HL-60 (cell line): ENCODE data around the gene NRXN3.

Source experiments
- DNase-seq, 2 experiments: peaks; one replicate each; pipeline ENCODE4 v3.0.0-alpha.2; 2010 to 2020; ENCODE audit warnings: low read depth in 1 of 2, low spot score in 1 of 2
- H3K27ac ChIP-seq: fragments of 250-450 bp; sonication (Bioruptor Pico); replicated peaks from 2 replicates; pipeline ENCODE4 v1.5.1; 2020; ENCODE audit warnings: mild to moderate bottlenecking, moderate library complexity
- H3K27me3 ChIP-seq: fragments of 250-450 bp; sonication (Bioruptor Pico); 2 replicates; pipeline ENCODE4 v1.5.1; 2021; ENCODE audit warnings: mild to moderate bottlenecking, moderate library complexity; ENCODE audit not compliant: insufficient read depth, poor library complexity, severe bottlenecking
- H3K4me3 ChIP-seq: replicated peaks from 2 replicates; pipeline ENCODE4 v1.5.1; 2011; ENCODE audit warnings: mild to moderate bottlenecking, control low read depth, low read length; ENCODE audit not compliant: insufficient read depth
- CTCF ChIP-seq: IDR thresholded peaks from one replicate; pipeline ENCODE4 v1.5.1; 2011; ENCODE audit warnings: low read length, control low read depth, inconsistent platforms; ENCODE audit not compliant: insufficient read depth
- GABPA ChIP-seq: IDR thresholded peaks from 2 replicates; pipeline ENCODE4 v1.6.1; 2012; ENCODE audit warnings: low read depth
- POLR2AphosphoS5 ChIP-seq: IDR thresholded peaks from 2 replicates; pipeline ENCODE4 v1.6.1; 2012; ENCODE audit warnings: low read depth
- REST ChIP-seq: IDR thresholded peaks from 2 replicates; pipeline ENCODE4 v1.6.1; 2012; ENCODE audit warnings: low read depth; ENCODE audit not compliant: insufficient replicate concordance
- SPI1 ChIP-seq: IDR thresholded peaks from 2 replicates; pipeline ENCODE4 v1.6.1; 2012; ENCODE audit warnings: low read depth, mild to moderate bottlenecking, borderline replicate concordance

NRXN3 gene

DNA sequence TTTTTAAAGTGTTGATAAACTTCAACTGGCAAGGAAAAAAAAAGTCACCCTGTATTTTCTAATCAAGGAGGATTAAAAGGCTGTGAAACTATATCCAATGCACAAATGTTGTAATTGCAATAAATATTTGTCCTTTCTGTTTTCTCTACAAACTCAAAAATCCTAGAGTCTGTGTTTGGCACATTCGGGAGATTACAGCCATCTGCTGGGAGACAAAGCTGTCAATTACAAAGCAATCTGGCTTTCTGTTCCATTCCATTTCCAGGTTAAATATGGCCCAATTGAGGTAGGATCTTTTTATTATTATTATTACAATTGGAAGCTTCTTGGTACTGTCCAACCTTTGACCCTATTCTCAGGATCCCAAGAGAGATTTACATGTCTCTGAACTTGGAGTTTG lies 1745.2 kb downstream of the NRXN3 start:
- Histone ChIP-seq H3K27me3 (no peaks in the 10 kb centered on the region), H3K27ac (no peak overlapping the region), H3K4me3 (no peak overlapping the region)
- TF ChIP-seq POLR2AphosphoS5 (no peak), GABPA (no peak), CTCF (no peak), REST (no peak), SPI1 (no peak)
- DNase-seq: no peak

- TF ChIP-seq REST: no peak
- no peak for TF ChIP-seq POLR2AphosphoS5
- no peak for TF ChIP-seq GABPA
- TF ChIP-seq CTCF: no peak
- TF ChIP-seq SPI1: no peak
- no peak for DNase-seq
- no peak overlapping the region for H3K27ac ChIP-seq
These were observed 1746.1 kb downstream of the NRXN3 start for GRCh38 chr14:79916281-79916680.

DNA sequence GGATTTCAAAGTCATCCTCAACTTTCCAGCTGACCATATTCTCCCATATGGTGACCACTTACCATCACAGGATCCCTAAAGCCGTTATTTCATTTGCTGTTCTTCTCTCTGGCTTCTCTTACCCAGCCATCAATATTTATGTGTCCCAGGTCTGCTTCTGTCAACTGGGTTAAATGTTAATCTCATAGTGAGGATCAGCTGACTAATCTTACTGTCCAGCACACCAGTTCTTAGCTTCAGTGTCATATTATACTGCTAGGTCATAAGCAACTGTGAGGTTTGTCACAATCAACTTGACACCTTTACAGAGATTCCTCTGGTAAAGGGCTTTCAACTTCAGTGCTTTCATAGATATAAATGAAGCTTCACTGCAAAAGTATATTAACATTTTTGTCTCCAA lies 1746.7 kb downstream of the NRXN3 start:
- H3K27ac ChIP-seq: no peak overlapping the region
- H3K4me3 ChIP-seq: no peak overlapping the region
- DNase-seq: no peak
- TF ChIP-seq REST (no peak), CTCF (no peak), GABPA (no peak), SPI1 (no peak), POLR2AphosphoS5 (no peak)
- H3K27me3 ChIP-seq: no peaks in the 10 kb centered on the region

More at GRCh38 chr14:79916281-79916680, 1746.1 kb downstream of the NRXN3 start:
- no peak overlapping the region for H3K4me3 ChIP-seq
- H3K27me3 ChIP-seq: no peaks in the 10 kb centered on the region
